IPS-NIHi7 (cell line): Measurements from ENCODE around the gene EPSTI1.
A peak's percentile ranks its signal among the peaks of the same experiment; 100 is the strongest.

Experiments used
- DNase-seq: peaks from one replicate; pipeline ENCODE4 v3.0.0; 2012; ENCODE audit warnings: mixed read lengths; ENCODE audit errors: extremely low spot score

Gene EPSTI1

DNA sequence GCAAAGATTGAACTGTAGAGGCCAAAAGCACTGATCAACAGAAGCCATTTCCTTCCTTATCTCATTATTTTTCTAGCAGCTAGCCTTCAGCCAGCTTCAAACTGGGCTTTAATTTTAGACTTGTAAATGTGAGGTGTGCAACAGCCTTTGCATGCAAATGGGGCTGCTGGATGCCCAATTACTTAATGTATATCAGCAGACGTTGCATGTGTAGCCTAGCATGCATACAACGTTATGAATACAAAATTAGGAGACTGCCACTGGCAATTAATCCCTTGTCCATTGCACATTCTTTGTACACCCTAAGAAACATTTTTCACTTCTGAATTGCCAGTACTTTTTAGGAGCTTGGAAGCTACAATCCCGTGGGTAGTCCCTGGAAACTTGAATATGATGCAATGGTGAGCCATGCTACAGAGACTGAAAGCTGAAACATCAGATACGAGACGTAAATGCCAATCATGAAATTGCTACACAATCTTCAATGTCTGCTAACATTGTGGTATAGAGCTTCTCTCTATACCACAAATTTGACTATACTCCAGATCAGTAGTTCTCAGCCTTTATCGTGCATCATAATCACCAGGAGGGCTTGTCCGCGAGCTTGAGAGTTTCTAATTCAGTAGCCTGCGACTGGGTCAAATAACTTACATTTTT is 20.2 kb downstream of the EPSTI1 start:
- no peak for DNase-seq

DNA sequence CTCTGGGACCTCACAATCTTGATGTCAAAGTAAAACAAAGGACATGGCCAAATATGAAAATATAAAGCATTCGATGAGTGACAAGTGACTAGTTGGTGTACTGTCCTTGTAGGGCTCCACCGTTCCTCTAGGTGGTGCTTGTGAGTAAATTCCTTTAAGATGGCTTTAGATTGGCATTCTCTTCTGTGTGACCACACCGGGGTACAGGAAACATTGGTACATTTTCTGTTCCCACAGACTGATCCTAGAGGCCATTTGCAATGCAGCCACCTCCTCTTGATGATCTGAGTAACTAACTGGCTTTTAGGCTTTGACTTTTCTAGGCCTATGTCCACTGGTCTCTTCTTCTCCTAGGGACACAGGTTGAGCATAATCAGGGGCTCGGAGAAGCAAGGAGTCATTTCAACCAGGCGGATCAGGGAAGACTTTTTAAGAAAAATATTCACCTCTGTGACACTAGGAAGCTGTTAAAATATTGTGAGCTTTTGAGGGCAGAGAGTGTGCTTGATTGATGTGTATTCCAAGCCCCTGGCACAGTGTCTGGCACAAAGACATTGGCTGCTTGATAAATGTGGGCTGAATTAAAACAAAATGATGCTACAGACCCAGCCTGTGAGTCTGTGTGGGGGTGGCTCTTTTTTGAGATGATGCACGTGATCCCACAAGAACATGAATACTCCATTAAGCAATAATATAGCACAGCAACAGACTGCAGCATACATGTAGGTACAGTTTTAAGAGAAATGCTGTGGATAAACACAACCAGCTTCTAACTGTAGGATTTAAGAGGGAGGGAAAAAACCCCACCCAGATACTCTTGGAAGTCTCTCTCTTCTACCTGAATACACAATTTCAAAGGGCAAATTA is 21.0 kb downstream of the EPSTI1 start:
- peak; percentile 70 for DNase-seq

DNA sequence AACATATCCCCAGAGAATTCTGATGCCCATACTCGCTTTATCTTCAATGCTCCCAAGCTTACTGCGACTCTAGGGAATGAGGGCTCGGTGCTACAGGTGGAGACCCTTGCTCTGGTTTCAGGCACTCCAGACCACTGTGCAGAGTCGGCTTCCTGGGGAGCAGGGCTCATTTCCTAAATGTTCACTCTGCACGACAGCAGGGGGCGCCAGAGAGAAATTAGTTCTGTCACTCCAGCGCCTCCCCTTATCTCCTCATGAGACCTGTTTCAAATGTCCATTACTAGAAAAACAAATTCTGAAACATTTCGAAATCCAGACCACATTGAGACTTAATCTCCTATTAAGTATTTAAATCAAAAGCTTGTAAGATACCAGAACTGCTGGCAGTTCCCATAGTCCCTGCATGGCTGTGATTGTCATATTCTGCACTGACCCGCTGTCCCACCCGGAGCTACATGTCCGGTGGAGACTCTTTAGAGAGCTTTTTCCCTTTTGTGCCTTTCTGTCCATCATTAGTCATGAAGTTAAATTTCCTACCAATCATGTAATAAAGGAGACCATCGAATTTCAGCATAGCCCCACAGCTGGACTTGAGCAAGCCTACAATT is 22.4 kb downstream of the EPSTI1 start:
- peak; percentile 81 for DNase-seq

DNA sequence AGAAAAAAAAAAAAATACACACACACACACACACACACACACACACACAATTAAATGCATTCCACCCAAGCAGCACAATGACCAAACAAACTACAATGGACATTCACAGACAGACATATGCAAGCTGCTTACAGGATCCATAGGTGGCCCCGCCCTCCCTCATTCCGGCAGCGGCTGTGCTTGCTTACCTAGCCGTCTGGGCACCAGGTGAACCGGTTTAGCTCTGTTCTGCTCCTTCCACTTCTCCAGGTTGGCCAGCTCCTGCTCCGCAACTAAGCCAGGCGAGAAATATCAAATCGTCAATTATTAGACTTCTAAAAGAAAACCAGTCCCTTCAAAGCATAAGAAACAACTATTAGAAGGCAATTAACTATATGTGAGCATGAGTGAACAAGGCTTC is 23.1 kb downstream of the EPSTI1 start:
- peak; percentile 57 for DNase-seq

DNA sequence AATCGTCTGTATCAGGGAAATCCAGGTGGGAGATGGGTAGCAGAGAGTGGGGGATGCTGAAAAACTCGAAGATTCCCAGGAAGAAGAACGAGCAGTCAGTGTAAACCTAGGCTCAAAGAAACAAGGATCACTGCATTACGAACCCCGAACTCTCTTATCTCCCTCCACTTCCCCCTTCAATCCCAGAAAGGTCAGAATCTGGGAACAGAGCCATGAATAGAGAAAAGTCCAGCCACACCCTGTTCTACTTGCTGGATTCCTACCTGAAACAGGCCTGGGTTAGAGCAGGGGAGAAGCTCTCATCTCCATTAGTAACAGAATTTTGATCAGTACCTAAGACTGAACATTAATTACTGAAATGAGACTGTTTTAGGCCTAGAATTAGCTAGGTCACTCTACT is 24.4 kb downstream of the EPSTI1 start:
- DNase-seq, result no peak

DNA sequence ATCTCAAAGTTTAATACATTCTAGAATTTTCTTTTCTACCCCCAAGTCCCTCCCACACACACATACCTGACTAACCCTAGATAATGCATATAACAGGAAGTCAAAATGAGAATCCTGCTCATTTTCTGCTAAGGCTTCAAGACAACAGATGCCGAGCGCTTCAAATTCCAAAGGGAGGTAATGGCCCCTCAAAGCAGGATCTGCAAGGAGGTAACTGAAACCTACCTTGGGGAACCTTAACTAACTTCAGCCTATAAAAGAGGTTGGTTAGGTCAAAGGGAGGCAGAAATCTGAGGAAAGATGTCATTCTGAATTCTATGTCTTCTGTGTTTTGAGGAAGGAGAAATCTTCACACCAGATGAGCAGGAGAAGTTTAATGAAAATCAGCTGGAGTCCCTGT is 26.8 kb downstream of the EPSTI1 start:
- DNase-seq, result no peak

DNA sequence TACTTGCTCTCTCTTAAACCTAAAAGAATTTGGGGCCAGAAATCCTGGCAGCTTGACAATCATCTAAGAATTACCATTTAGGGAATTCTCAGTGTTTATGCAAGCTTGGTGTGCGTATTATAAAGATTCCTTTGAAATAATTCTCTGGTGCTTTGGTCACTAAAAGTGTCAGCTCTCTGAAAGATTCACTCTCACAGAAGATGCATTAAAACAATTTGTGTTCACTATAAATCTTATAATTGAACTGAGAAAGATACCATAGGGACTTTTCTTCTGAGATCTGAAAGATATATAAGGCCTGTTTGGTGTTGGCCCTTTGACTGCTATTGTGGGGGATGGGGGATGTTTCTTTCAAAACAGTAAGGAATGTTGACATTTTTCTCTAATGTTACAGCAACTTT is 27.3 kb downstream of the EPSTI1 start:
- DNase-seq, result no peak

DNA sequence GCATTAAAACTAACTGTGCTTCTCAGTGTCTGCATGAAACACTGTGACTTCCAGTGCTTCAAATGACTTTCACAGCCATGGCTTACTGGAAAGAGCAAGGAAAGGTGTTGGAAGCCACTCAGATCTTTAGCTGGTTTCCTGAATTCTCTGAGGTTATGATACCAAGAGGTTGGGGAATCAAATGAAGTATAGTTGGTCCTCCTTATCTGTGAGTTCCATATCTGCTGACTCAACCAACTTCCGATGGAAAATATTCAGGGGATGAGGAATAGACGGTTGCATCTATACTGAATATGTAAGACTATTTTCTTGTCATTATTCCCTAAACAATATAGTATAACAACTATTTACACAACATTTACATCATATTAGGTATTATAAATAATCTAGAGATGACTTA is 32.4 kb downstream of the EPSTI1 start:
- DNase-seq, result no peak

DNA sequence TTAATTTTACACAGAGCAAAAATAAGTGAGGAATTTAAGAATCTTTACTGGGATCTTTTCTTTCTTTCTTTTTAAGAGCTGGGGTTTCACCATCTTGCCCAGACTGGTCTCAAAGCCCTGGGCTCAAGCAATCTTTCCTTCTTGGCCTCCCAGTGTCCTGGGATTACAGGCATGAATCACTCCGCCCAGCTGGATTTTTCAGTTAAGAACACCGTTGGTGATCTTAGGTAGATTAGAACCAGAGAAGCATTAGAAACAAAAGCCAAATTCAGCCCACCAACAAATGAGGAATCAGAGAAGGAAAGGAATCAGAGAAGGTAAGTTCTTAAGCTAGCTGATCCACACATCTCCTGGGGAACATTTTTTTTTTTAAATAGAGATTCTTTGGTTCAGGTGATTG is 34.2 kb downstream of the EPSTI1 start:
- DNase-seq, result no peak

DNA sequence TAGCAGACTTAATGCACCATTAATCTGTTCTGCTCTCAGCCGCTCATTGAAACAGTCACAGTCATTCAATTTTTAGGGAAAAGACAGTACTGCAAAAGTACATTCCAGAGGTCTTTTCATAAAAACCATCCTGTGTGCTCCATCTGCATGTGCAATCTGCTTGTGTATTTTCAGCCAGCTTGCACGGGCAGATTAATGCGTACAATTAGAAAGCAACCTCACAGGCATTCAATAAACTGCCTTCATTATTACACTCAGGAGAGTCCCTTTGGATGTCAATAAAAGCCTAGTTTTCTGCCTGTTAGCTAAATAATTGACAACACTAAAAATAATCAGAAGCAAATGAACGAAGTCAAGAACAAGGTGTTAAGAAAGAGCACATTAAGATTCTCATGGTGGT is 41.9 kb downstream of the EPSTI1 start:
- no peak for DNase-seq

DNA sequence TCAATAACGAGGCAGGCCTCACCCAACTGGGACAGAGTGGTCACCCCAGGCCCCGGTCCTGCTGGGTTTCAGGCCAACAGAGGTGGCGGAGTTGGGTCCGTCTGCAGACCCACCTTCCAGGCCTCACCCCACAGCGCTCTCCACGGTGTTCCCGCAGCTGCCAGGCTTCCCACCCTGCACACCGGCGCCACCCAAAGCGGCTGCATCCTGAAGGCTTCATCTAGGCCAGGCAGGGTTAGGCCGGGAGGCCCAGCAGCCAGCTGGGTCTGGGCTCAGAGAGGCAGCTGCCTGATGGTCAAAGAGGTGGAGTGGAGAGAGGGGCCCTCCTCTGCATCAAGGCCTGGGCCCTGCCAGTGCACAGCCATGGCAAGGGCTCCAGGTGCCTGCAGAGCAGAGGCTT is 44.1 kb downstream of the EPSTI1 start:
- DNase-seq, result no peak

DNA sequence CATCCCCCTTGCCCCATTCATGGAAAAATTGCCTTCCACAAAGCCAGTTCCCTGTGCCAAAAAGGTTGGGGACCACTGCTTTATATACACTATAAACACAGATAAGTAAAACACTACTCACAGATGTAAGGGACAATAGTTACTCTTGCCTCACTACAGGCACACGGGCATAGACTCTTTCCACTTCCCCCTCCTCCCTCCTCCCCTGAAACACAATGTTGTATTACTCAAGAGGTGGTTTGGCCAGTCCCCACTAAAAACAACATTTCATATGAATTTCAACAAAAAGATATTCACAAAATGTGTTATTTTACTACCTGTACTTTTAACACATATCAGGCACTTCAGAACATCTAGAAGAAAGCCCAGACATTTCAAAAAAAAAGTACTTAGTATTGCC is 45.1 kb downstream of the EPSTI1 start:
- no peak for DNase-seq

DNA sequence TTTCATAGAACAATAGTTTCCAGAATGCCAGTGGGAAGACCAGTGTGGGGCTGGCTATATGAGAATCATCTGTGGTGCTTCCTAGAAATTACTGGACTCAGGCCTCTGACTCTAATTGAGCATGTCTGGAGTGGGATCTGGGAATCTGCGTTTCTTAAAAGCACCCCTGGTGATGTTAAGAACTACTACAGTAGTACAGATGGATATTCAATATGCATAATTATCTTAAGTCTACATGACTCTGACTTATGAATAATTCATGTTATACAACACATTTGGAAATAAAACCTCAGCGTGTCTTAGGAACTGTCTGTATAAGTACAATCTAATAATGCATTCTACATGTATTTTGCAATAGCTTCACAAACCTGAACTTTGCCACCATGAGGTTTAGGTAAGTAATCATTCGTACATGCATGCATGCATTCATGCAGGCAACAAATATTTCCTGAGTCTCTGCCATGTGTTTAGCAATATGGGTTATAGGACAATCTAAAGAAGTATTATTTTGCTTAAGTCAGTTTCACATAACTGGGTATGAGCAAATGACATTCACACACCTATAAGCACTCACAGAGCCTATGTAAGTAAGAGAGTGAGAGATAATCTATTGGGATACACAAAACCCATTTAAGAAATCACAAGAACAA is 62.0 kb downstream of the EPSTI1 start:
- DNase-seq, result no peak

DNA sequence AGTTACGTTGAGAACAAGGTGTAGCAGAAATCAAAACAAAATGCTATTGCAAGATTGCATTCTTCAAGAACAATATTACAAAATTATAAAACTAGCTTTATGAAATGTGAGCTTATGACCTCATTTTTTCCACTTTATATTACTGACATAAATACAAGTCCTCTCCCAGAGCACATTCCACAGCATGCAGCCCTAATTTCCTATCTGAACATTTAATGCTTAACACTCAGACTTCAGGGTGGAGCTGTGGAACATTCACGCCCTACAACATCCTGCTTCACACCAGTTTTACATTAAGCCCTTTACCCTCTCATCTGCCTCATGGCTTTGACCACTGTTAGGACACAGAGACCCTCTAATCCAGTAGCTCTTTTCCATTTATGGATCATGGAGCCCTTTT is 65.5 kb downstream of the EPSTI1 start:
- no peak for DNase-seq

DNA sequence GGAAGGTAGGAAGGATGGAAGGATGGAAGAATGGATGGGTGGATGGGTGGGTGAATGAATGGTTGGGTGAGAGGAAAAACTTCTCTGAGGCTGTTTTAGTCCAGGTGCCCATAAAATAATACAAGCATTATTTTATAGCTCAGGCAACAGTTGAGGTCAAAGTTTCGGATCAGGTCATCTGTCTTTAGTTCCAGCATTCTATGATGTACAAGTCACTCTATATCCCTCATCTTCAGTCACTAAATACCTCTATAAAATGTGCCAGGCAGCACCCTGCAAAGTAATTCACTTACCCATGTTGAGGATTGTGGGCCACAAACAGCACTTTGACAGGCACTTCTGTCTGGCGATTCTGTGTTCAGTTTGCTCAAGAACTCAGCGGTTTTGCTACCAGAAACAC is 66.0 kb downstream of the EPSTI1 start:
- no peak for DNase-seq

DNA sequence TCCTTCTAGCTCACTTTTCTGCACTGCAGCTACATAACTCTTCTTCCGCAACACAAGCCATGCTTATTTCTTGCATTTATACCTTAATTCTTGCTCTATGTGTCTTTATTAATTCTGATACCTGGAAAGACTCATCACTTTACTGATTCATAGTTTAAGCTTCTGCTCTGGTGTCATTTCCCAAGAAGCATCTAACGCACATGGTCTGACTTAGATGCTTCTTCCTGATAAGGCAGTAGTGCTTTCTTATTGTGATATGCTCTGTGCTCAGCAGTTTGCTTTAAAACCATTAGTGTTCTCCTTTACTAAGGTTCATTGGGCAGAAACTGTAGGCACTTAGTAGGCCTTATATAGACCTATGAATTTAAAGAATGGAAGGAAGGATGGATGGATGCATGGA is 66.4 kb downstream of the EPSTI1 start:
- DNase-seq, result no peak

DNA sequence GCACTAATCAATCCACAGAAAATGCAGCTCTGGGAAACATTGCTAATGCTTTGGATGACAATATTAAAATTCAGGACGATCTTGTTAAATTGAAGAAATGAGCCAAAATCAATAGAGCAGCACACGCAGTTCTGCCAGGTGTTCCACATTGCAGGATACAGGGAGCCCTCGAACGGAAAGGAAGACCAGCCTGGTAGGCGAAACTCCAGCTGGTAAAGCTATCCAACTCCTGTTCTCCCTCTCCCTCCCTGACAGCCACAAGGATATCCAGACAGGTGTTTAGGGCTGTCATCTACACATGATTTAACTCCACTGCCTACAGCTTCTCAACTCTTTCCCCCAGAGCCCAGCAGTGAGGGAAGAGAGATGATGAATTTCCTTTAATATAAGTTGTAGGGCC is 67.7 kb downstream of the EPSTI1 start:
- no peak for DNase-seq

DNA sequence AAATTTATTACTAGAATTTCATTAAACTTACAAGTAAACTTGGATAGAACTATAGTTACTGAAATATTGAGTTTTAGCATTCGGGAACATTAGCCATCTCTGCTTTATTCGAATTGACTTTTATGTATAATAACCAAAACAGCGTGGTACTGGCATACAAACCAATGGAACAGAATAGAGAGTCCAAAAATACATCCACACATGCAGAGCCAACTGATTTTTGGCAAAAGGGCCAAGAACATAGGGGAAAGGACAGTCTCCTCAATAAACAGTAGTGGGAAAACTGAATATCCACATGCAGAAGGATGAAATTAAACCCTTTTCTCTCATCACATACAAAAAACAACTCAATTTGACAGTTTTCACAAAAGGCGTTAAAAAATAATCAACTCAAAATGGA is 84.3 kb downstream of the EPSTI1 start:
- DNase-seq, result no peak

DNA sequence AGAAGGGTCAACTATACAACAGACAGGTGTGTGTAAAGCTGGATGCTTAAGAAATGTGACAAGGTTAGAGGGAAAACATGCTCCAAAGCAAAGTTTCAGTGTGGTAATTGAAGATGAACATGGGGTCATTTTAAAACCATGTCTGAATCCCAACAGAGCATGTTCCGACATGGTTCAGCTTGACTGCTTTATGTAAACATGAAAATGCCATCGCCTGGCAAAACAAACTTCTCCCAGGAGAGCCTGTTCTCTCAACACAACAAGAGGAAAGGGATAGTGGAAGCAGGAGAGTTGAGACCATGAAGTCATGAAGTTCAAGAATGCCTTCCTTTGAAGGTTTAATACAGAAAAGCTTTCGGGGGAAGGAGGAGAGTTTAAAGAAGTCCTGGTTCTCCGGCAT is 85.8 kb downstream of the EPSTI1 start:
- DNase-seq, result no peak

DNA sequence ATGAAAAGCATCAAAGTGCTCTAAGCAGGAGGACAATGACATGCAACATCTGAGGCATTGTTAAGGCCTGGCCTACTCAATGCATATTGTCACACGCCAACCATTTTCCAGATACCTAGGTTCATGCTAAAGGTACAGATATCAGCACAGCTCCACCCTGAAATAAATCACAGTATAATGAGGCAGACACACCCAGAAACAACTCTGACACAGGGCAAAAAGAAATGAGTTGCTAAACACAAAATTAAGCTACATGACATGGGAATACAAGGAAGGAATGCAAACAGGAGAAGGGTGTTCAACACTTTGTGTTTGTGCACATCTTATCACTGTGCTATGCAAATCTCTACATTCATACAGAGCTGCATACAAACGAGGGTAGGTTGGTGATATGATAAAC is 86.5 kb downstream of the EPSTI1 start:
- no peak for DNase-seq

DNA sequence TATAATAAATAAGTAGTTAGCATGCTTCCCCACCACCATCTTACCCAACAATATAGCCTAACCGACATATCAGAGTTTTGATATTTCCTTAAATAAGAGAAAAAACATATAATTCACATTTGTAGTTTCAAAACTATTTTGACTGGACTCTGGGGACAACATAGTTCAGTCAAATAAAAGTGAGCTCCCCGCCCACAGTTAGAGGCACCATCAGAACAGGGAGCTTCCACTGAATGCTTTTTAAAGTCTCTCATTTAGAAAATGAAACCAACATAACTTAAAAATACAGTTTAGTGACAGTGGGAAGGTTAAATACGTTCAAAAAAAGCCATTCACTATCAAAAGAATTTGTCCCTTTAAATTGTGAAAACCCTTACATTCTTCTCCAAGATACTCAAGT is 92.8 kb downstream of the EPSTI1 start:
- no peak for DNase-seq

DNA sequence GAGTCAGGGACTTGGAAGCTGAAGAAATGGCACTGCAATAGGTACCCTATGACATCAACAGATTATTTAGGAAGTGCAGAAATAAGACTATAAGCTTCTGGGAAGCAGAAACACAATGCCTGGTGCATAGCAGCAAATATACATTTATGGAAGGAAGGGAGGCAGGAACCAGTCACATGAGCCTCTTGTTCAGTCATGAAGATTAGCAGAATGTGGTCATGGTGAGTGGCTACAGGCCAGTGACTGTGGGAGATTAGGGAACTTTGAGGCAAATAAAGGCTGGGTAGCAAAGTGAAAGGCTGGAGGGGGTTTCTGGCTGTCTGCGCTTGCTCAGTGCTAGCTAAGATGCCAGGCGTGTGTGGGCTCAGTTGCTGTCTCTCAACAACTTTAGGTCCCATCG is 96.3 kb downstream of the EPSTI1 start:
- no peak for DNase-seq
